HEK293T (cell line): ENCODE results near the gene JARID2.

Experiments used
- ARNT ChIP-seq: fragments of 450-650 bp; IDR thresholded peaks from 2 replicates; pipeline ENCODE4 v1.6.1; 2017; ENCODE audit warnings: mild to moderate bottlenecking
- BHLHE40 ChIP-seq: fragments of 450-650 bp; IDR thresholded peaks from 2 replicates; pipeline ENCODE4 v1.6.1; 2016; ENCODE audit warnings: mild to moderate bottlenecking, moderate library complexity, borderline replicate concordance
- ELF4 ChIP-seq: fragments of 450-650 bp; IDR thresholded peaks from 2 replicates; pipeline ENCODE4 v1.6.1; 2017; ENCODE audit warnings: antibody characterized with exemption
- FOXA1 ChIP-seq: fragments of 450-650 bp; IDR thresholded peaks from 2 replicates; pipeline ENCODE4 v1.6.1; 2016; ENCODE audit warnings: mild to moderate bottlenecking
- FOXK2 ChIP-seq: fragments of 450-650 bp; IDR thresholded peaks from 2 replicates; pipeline ENCODE4 v1.6.1; 2016; ENCODE audit warnings: mild to moderate bottlenecking
- FOXM1 ChIP-seq: fragments of 450-650 bp; IDR thresholded peaks from 2 replicates; pipeline ENCODE4 v1.6.1; 2017; ENCODE audit warnings: mild to moderate bottlenecking, borderline replicate concordance
- HDGF ChIP-seq: fragments of 450-650 bp; IDR thresholded peaks from 2 replicates; pipeline ENCODE4 v1.6.1; 2017; ENCODE audit warnings: antibody characterized with exemption, borderline replicate concordance
- L3MBTL2 ChIP-seq: fragments of 450-650 bp; conservative IDR thresholded peaks from 2 replicates; pipeline ENCODE4 v1.6.1; 2016; ENCODE audit warnings: mild to moderate bottlenecking
- NFRKB ChIP-seq: fragments of 450-650 bp; IDR thresholded peaks from 2 replicates; pipeline ENCODE4 v1.6.1; 2016; ENCODE audit warnings: mild to moderate bottlenecking, moderate library complexity
- SP1 ChIP-seq: fragments of 450-650 bp; IDR thresholded peaks from 2 replicates; pipeline ENCODE4 v1.6.1; 2017
- SUZ12 ChIP-seq: fragments of 450-650 bp; IDR thresholded peaks from 2 replicates; pipeline ENCODE4 v1.6.1; 2016; ENCODE audit warnings: mild to moderate bottlenecking

DNA sequence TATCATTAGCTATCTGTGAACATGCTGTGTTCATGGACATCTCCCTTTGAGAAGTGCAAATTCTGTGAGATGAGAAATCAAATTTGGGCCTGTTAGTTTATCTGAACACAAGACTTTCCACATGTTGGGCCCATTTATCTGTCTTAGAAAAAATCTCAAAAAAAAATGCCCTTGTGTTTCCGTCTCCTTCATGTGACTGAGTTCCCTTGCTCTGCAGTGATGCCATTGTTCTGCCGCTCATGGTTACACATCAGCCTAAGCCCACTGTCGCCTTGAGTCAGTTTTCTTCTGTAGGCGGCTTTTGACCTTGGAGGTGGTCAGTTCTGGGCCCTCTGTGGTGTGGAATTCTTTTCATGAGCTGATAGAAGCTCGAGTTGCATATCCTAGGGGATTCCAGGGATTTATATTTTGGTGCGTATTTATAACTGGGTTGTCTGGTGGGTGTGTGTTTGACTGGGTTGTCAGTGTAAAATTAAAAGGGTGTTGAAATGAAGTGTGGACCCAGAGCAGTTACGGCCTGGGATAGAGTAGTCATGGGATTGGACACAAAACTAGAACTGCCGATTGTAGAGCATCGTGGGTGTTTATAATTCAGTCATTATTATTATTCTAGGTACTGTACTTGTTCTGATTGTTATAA, 156.7 kb downstream of the JARID2 start:
- TF ChIP-seq FOXM1, result no peak
- no peak for TF ChIP-seq SP1
- TF ChIP-seq ARNT, result no peak
- no peak for TF ChIP-seq SUZ12
- TF ChIP-seq L3MBTL2, result no peak
- TF ChIP-seq NFRKB, result no peak
- TF ChIP-seq HDGF, result no peak
- no peak for TF ChIP-seq FOXK2
- TF ChIP-seq FOXA1, result no peak
- no peak for TF ChIP-seq ELF4
- no peak for TF ChIP-seq BHLHE40
